NOMO-1 treated with dmso at 0.1 percent for 144 hours (cell line): ENCODE data around the gene CIB4.

Source experiments
- DNase-seq: peaks from one replicate; lab custom pipeline; 2025; ENCODE audit not compliant: unreplicated experiment; lab: John Stamatoyannopoulos, UW

The CIB4 gene

DNA sequence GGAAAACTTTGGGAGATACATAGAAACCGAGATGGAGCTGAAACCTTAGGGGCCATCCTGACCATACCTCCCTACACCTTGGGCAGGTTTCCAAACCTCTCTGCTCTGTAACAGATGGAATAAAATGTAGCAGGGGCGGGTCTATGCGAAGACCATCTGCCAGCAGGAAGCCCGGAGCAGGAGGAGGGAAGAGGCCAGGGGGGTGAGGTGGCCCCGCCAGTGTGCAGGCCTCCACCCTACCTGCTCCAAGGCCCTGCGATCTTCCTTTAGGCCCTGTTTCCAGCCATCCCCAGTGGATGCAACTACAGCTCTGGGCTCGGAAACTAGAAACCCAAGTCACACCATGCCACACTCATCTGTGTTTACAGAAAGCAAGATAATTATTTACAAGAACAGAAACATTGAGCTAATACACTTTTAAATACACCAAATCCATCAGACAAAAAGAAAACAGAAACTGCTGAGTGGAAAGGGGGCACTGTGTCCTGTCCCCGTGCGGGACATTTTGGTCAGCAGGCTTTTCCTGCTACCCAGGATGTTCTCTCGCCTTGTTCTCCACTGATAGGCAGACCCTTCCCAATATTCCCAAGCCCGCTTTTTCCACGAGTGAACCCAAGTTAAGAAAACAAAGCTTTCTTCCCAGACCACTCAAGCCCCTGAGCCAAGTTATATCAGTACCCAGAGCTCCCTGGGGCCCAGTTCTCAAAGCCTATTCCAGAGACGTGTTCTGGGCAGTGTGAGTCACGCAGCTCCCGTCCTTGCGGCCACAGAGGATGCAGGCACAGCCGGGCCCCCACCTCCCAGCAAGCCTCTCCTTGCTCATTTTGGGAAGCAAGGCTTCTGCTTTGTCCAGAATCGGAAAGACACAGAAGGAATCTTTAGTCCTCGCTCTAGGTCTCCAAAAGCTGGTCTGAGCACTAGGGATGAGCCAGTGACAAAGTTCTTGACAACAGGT, 17.3 kb downstream of the CIB4 start:
- DNase-seq: no peak

DNA sequence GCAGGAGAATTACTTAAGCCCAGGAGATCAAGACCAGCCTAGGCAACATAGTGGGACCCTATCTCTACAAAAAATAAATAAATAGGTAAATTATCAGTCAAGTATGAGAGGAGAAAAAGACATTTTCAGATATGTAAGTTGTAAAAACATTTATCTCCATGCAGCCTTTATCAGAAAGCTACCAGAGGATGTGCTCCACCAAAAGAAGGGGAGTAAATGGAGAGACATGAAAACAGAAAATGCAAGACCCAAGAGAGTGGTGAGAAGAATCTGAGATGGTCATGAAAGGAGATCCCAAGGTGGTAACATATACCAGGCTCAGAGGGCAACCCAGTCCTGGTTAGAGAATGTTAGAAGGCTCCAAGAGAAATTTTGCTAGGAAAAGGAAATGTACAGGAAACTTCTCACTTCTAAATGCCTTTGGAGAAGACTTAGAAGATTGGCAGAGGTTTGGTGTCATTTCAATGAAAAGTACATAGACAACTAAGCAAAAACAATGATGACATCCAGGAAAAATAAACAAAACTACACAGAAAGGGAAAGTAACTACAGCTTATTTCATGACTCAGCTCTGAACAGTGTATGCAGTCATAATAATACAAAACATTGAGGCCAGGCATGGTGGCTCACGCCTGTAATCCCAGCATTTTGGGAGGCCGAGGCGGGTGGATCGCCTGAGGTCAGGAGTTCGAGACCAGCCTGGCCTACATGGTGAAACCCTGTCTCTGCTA, 19.5 kb downstream of the CIB4 start:
- no peak for DNase-seq

DNA sequence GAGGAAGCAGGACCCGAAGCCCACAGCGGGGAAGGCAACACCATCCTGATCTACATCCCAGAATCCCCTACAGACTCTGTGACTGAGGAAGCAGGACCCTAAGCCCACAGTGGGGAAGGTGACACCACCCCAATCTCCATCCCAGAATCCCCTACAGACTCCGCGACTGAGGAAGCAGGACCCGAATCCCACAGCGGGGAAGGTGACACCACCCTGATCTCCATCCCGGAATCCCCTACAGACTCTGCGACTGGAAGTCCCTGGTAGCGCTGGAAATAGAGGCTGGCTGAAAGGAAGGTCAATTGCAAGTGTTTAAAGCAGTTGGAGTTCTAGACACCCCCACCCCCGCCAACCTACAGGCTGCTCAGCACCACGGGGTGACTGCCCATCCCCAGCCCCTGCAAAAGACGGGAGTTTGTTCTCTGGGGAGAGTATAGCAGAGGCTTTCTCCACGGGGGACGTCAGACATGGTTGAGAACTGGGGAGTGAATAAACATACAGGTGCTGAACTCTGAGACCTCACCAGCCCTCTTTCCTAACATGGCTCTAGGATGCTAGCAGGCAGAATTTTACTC, 21.0 kb downstream of the CIB4 start:
- no peak for DNase-seq

DNA sequence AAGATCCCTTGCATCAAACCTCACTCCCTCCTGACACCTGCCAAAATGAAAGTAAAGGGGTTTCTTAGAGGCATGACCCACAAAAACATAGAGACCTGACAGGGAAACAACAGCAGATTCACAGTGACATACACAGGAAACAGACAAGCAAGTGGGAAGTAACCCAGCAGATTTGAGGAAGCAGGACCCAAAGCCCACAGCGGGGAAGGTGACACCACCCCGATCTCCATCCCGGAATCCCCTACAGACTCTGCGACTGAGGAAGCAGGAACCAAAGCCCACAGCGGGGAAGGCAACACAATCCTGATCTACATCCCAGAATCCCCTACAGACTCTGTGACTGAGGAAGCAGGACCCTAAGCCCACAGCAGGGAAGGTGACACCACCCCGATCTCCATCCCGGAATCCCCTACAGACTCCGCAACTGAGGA, 21.6 kb downstream of the CIB4 start:
- DNase-seq: no peak

DNA sequence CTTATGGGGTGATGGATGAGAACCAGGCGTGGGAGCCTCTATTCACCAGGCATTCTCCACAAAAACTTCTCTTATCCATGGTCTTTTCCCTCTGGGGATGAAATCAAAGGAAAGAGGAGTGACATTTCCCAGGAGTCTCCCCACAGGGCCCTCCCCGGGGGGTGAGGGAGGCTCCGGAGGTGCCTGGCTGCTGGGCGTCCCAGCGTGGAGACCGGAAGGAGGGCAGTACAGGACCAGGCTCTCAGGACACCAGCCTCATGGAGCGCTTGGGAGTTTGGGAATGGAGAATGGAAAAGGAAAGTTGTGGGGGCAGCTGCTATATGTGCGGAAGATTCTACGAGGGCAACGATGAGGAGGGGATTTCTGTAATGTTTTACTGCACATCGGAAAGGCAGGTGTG, 22.1 kb downstream of the CIB4 start:
- DNase-seq: no peak

DNA sequence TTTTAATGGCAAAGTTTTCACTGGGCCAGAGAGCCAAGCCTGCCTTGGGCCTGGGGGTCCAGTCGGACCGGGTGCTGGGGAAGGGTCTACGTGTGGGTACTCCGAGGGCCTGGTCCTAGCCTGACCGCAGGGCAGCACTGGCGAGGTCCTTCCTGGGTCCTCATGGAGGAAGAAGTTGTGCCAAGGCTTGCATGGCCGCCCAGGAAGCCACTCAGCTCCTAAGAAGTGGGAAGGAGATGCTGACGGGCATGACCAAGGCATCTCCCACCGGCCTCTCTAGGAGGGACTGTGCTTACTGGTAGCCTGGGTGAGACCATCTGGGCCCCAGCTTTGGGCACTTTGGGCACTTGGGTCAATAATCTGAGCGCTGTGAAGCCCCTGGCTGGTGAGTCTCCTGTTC, 22.6 kb downstream of the CIB4 start:
- DNase-seq: no peak

DNA sequence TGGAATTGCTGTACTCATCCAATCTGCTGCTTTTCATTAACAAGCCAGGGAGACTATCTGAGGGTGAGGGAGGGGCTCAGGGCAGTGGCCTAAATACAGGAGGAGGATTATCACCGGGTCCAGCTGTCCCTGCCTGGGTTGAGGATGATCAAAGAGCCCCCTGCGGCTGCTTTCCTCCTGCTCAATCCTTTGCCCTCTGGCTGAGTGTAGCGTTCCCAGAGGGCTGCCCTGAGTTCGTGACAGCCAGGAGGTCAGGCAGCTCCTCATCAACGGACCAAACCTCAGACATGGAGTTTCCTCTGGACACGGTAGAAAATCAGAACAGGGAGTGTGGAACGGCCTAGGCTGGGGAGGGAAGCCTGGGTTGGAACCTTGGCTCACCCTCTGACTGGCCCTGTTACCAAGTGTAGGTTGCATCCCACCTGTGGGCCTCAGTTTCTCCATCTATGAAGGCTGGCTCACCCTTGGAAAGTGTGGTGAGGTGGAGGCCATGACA, 23.5 kb downstream of the CIB4 start:
- no peak for DNase-seq

DNA sequence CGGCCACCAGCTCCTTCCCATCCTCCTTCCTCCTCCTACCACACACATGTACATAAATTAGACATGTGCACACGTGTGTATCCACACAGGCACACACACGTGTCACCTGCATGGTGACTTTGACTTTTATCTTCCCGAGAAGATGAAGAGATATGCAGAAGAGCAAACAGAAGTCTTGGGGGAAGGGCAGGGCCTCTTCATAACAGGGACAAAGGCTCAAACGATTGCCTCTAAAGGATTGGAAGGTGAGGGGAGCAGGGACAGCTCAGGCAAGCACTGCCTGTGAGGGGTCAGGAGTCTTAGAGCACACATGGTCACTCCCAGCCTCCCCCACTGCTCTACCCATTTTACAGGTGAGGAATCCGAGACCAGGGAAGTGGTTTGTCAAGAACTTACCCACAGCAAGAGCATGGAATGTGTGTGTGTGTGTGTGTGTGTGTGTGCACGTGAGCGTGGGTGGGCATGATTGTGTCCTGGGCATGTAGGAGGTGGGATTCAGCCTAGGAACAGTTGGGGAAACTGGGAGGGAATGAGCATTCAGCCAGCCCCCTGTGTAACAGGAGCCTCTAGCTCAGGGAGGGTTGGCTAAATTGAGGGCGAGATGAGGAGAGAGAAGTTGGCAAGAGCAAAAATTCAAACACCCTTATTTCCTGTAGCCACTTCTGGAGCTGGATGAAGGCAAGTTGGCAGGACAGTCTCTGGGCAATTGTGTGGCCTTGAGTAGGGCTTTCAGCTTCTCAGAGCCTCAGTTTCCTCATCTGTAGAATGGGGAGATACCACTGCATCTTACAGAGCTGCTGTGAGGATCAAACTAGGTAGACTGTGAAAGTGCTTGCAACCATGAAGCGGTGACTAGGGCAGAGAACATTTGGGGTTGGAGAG, 24.2 kb downstream of the CIB4 start:
- no peak for DNase-seq

DNA sequence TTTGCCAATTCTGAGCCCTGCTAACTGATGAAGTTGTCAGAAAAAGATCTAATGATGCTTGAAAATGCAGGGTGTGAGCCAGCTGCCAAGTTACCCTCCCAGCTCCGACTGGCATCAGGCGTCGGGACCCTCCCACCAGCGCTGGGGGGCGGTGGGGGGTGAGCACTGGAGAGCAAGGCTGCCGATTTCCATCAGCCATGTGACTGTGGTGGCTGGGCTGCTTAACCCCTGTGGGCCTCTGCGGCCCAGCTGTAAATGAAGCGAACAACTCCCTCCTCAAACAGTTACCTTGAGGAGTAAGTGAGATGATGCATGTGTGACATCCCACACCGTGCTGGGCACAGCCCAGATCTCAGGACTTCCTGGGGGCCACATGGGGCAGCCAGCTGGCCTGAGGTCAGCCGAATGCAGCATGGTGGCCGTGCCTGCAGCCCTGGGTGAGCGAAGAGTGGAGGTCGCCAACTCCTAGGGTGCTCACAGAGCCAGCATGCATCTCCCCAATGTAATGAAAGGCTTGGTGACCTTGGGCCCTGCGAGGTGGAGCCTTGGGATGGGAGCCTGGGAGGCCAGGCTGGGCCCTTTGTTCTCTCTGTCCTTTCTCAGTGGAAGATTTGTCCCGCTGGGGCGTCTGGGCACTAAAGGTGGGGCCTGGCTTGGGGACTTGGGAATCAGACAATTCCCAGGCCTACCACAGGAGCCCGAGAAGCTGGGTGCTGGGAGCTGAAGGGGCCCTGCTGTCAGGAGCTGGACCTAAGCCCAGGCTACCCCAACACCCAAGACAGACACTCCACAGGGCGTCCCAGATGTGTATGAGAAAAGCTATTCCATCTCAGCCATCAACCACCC, 25.1 kb downstream of the CIB4 start:
- no peak for DNase-seq

DNA sequence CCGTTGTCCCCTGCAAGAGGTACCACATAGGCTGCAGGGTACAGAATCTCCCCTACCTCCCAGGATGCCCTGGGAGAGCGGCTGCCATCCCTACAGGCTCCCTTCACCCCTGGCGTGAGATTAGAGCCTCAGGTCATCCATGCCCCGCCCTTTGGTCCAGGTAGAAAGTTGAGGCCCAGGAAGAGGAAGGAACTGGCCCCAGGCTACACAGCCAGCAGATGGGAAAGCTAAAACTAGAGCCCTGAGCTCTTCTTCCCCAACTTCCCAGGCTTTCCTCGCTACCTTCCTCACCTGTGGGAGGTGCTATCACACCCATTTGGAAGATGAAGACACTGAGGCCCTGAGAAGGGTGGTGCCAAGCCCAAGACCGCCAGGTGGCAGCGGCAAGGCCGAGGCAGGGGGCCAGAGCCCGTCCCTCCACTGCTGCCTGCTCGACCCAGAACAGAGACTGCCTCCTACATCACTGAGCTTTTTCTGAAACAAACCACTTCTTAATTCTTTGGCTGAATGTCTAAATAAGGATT, 25.8 kb downstream of the CIB4 start:
- no peak for DNase-seq

DNA sequence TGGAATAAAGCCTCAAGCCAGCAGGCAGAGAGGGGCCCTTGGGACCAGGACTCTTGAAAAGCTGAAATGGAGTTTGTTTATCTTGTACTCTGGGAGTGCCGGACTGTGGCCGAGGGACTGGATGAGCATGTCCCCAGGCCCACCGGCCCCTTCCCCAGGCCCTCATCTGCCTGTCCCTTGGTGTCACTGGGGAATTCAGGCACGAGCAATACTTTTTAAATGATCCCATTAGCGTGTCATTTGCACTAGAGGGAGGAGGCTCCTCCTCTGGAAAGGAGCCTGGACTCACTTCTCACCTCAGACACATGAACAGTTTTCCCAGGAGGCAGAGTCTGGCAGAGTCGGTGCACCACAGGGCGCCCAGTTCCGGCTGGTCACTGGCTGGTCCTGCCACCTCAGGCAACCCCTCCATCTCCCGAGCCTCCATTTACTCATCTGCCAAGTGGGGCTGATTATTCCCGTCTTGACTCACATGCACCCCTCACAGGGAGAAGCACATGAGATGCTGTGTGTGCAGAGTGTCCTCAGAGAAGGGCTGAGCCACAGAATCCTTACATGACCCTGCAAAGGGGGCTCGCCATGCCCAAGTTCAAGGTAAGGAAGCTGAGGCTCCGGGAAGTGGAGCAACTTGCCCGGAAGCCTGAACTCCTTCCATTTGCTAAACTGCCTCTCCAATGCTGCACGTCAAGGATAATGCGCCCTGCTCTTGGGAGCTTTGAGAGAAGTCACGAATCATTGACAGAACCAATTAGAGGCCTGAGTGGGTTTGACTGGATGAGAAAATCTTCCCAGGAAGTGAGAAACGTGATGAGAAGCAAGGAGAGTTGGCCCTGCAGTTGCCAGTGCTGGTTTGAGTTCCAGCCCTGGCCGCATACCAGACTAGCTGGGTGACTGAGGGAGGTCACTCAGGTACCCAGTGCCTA, 26.7 kb downstream of the CIB4 start:
- no peak for DNase-seq

DNA sequence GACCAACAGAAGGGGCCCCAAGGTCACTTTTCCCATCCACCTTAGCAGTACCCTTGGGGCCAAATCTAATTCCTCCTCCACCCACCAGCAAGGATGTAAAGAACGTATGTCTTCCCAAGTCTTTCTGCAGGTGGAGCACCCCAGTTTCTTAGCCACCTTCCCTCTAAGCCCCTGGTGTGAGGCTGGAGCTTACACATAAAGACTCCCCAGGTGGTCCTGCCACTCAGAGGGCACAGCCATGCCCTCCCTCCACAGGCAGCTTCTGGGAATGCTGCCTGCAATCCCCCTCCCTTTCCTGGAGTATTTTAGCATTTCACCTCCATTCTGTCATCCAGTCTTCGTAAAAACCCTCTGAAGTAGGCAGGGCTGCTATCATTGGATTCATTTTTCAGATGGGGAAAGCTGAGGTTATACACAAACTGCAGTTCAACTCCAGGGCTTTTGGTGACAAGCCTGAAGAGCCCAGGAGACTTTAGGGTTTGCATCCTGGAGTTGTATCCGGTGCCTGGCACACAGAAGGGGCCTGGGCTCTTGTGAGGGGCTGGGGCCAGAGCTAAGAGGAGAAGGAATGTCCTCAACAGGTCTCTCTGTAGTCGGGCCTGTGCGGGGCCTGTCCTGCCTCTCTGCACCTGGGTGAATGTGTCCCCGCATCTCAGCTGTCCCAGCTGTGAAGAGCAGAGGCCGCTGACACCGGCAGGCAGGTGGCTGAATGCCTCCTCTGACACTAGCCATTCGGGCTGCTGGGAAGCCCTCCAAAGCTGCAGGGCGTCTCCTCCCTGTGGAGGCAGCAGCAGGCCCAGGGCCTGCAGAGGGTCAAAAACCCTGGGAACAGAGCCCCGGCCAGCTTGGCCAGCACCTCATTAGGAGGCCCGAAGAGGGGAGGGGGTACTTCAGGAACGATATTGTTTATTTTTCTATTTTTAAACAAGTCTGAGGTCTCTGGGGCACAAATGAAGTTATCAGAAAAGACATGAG, 27.6 kb downstream of the CIB4 start:
- no peak for DNase-seq

DNA sequence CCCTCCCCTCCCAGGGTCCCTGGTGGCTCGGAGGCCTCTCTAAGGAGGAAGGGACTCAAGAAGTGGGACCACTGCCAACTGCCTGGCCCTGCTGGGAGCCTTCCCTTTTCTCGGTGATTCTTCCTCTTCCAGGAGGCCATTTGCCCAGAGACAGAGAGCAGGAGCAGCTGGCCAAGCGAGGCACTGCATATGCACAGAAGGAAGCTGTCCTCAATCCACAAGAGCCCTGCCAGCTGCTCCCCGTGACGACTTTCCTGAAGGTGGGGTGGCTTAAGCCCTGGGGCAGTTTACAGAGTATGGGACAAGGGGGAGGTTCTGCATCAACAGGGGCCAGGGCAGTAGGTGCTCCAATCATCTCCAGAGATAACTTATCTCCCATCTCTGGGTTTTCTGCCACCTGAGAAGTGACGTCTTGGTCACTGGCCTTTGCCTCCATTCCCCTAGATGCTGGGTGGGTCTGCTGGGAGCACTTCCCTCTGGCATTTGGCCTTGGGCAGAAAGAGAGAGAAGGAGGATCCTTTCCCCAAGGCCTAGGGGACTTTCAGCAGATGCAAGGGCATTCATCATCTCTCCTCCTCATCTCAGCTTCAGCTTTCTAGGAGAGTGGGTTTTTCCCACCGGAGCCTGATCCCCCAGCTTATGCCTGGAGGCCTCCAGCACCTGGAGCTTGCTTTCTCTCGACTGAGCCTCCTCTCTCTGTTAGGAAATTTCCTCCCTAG, 28.5 kb downstream of the CIB4 start:
- no peak for DNase-seq

DNA sequence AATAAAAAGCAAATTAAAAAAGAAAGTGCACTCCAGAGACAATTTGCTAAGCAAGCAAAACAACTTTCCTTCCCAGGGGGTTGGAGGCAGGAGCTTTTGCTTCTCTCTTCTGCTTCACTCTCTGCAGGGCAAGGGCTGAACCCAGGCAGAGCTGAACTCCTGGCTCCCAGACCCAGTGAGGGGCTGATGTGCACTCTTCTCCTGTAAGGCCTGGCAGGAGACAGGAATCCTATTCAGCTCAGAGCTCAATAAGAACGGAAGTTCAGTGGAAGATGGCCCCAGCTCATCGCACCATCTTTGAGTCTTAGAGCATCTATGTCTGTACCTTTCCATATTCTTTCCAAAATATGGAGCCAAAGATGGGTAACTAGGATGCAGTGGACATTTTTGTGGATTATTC, 29.1 kb downstream of the CIB4 start:
- no peak for DNase-seq

DNA sequence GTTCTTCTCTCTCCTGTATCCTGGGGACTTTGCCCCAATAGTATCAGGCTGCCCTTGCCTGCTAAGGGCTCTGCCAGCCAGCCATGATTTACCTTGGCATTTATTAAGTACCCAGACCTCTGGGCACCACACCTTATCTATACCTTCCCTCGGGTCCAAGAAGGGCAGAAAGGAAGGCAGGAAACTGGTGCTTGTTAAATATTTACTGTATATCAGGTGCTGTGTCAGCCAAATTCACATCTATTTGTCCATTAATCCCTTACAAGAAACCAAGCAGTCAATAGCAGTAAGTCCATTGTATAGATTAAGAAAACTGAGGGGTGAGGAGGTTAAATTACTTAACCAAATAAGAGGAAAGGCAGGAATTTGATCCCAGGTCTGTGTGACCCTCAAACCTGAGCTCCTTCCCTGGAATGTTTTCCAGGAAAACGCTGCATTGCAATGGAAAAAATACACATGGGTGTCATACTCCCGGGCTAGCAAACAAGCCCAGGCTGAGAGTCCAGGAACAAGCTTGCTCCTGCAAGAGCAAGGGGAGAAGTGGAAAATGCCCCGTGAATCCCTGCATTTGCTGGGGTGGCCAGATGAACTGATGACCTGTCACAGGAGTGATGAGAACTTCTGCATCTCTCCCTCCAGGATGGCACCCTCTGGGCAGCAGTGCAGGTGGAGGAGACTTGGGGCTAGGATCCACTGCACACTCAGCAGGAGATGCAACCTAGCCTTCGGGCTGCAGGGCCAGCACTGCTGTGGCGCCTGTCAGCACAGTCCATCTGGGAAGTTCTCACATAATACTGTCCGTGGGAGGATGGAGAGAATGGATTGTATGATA, 30.4 kb downstream of the CIB4 start:
- no peak for DNase-seq

DNA sequence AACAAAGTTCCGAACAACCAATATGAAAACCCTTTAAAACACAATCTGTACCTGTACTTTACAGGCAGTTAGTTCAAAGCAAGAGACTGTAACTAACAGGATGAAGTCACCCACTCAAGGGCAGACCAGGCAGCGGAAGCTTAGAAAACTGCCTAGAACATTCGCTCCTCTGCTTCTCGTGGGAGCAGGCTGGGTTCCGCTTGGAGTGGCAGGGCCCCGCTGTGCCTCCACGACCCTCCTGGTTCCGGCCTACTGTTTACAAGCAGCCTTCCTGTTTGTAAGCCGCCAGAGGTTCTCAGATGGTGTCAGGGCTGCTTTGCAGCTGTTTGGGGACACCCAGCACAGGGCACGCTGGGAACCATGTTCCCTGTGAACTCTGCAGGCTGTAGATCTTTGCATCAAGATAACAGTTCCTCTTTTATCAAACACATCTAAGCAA, 31.3 kb downstream of the CIB4 start:
- DNase-seq: no peak
